ENCODE data around the gene CNTNAP2.

GRCh38 chr7:148144827-148145226 is 2028.2 kb downstream of the CNTNAP2 start:
- TF ChIP-seq CTCF (IDR thresholded peaks at IDR 0.05) = no peak
- no peak for TF ChIP-seq POLR2A (IDR thresholded peaks at IDR 0.05)
- TF ChIP-seq EP300 (IDR thresholded peaks at IDR 0.05) = no peak

All from stomach (tissue), 4 donors.